HTR-8/SVneo (cell line): Measurements from ENCODE around the gene TYROBP.
A peak's percentile ranks its signal among the peaks of the same experiment; 100 is the strongest.
"Not testable (repeated sequence)": the region's sequence is repeated elsewhere in the genome, so short reads cannot be mapped to it uniquely, and the experiment has no call there.

Experiments
- DNase-seq: peaks from one replicate; pipeline ENCODE4 v3.0.0; 2011; ENCODE audit warnings: low spot score, mixed read lengths; ENCODE audit not compliant: insufficient read length
- FAIRE-seq: peaks from 2 replicates; lab custom pipeline; 2011; peaks lifted over from hg19 to GRCh38; lab: Jason Lieb, UNC

TYROBP gene

GRCh38 chr19:35932291-35932936 is 24.3 kb upstream of the TYROBP start:
- DNase-seq = no peak
- FAIRE-seq = no peak

- DNase-seq (no peak), FAIRE-seq (no peak)
Observed at GRCh38 chr19:35931874-35932202, 23.7 kb upstream of the TYROBP start.

GRCh38 chr19:35931161-35931873 is 23.2 kb upstream of the TYROBP start:
- DNase-seq (peak; percentile 99), FAIRE-seq (peak; percentile 99)

GRCh38 chr19:35929876-35930275 is 21.8 kb upstream of the TYROBP start:
- DNase-seq (no peak), FAIRE-seq (no peak)

GRCh38 chr19:35928507-35928906 is 20.4 kb upstream of the TYROBP start:
- FAIRE-seq = no peak
- no peak for DNase-seq

- no peak for DNase-seq
- no peak for FAIRE-seq
Observed at GRCh38 chr19:35925501-35925900, 17.4 kb upstream of the TYROBP start.

GRCh38 chr19:35921012-35921411 is 12.9 kb upstream of the TYROBP start:
- DNase-seq (no peak), FAIRE-seq (no peak)

GRCh38 chr19:35919306-35919705 is 11.2 kb upstream of the TYROBP start:
- FAIRE-seq (no peak), DNase-seq (no peak)

GRCh38 chr19:35915443-35915842 is 7.3 kb upstream of the TYROBP start:
- no peak for DNase-seq
- FAIRE-seq = no peak

- FAIRE-seq (no peak), DNase-seq (no peak)
Observed at GRCh38 chr19:35913589-35913988, 5.5 kb upstream of the TYROBP start.

GRCh38 chr19:35911790-35912189 is 3.7 kb upstream of the TYROBP start:
- DNase-seq (no peak), FAIRE-seq (no peak)

- FAIRE-seq = no peak
Observed at GRCh38 chr19:35911173-35911572, 3.1 kb upstream of the TYROBP start.

GRCh38 chr19:35910355-35910754 is 2.3 kb upstream of the TYROBP start:
- not testable (repeated sequence) for FAIRE-seq, DNase-seq

More at GRCh38 chr19:35911173-35911572, 3.1 kb upstream of the TYROBP start:
- no peak for DNase-seq

- DNase-seq (no peak), FAIRE-seq (no peak)
Observed at GRCh38 chr19:35909684-35910035, 1.6 kb upstream of the TYROBP start.

GRCh38 chr19:35908973-35909683 is 1.0 kb upstream of the TYROBP start:
- FAIRE-seq = no peak
- DNase-seq = no peak

- FAIRE-seq (no peak), DNase-seq (no peak)
Observed at GRCh38 chr19:35907377-35907745, 734 bp downstream of the TYROBP start.

GRCh38 chr19:35905178-35905727 is 2.8 kb downstream of the TYROBP start:
- DNase-seq = no peak
- FAIRE-seq = no peak

GRCh38 chr19:35904311-35905068 is 3.6 kb downstream of the TYROBP start:
- FAIRE-seq (no peak), DNase-seq (no peak)

- peak; percentile 82 for DNase-seq
- FAIRE-seq = peak; percentile 52
Observed at GRCh38 chr19:35903550-35904179, 4.4 kb downstream of the TYROBP start.

GRCh38 chr19:35902870-35903475 is 5.1 kb downstream of the TYROBP start:
- DNase-seq (no peak), FAIRE-seq (no peak)
